ENCODE data around the gene PLEK. TPM values are rescaled to one million over a fixed set of nuclear protein-coding genes. Genes with fewer than 3 reads are reported as not detected.

The PLEK gene
- total and polyA plus RNA-seq, 2 of the 13 experiments (the other 11 are each of a cell fraction or from before 2014, with no cell fraction given): not detected

- no peak overlapping the region for H3K27ac ChIP-seq (ENCODE audit: extremely low read length, insufficient read depth, low read length)
- 51% methylated on average over 8 of the region's 8 CpGs for WGBS (ENCODE audit: low lambda C conversion rate)
- no peak overlapping the region for H3K9ac ChIP-seq (ENCODE audit: insufficient read depth, low read depth, low read length)
- H3K36me3 ChIP-seq (replicated peaks in 1 of 2; ENCODE audit: control insufficient read depth in 1 of 2, insufficient read depth in 2 of 2, low read length in 2 of 2): no peaks in the 10 kb centered on the region
- H3K4me3 ChIP-seq (replicated peaks in 1 of 3; ENCODE audit: insufficient read depth in 1 of 3, low read depth in 2 of 3, low read length in 3 of 3): no peak overlapping the region
- H4K20me1 ChIP-seq (ENCODE audit: insufficient read depth, low read length): no peaks in the 10 kb centered on the region
- FAIRE-seq: no peak
- H3K4me1 ChIP-seq (ENCODE audit: insufficient read depth, low read length): no peaks in the 10 kb centered on the region
- ATAC-seq: no peak
- H3K79me2 ChIP-seq (ENCODE audit: insufficient read depth, low read length): no peaks in the 10 kb centered on the region
- H3K4me2 ChIP-seq (ENCODE audit: low read depth, low read length): no peak overlapping the region
- in situ Hi-C loops (cut with HindIII; ENCODE audit: extremely low pct_ligation_motif_present, low pct_unique_long_range_greater_than_20kb): no loop called here
- ChIA-PET POLR2A (no interaction called here), CTCF (ENCODE audit: low intra/inter-chr PET ratio, low total read pairs) (no interaction called here)
- H2AFZ ChIP-seq (ENCODE audit: low read length): no peak overlapping the region
- no peaks in the 10 kb centered on the region for H3K27me3 ChIP-seq (ENCODE audit: control insufficient read depth in 1 of 2, insufficient read depth in 2 of 2, low read length in 2 of 2)
- H3K9me3 ChIP-seq (ENCODE audit: low read length): no peaks in the 10 kb centered on the region
- intact Hi-C loops (cut with micrococcal nuclease; ENCODE audit: unreplicated experiment): no loop called here
- no TSS peak for BruUV-seq (replicated peaks)
- no peak for DNase-seq (ENCODE audit: low spot score)
- TF ChIP-seq ZFP82 (CRISPR knock-in tag; IDR thresholded peaks at IDR 0.05; ENCODE audit: borderline replicate concordance) (no peak), FOXM1 (CRISPR knock-in tag; IDR thresholded peaks at IDR 0.05) (no peak), ZNF619 (CRISPR knock-in tag; IDR thresholded peaks at IDR 0.05) (no peak), ZNF160 (CRISPR knock-in tag; IDR thresholded peaks at IDR 0.05) (no peak), ZNF576 (CRISPR knock-in tag; IDR thresholded peaks at IDR 0.05) (no peak), SOX13 (IDR thresholded peaks at IDR 0.05) (no peak), SOX13 (CRISPR knock-in tag; conservative IDR thresholded peaks at IDR 0.05 in 1 of 2, IDR thresholded peaks at IDR 0.05 in 1 of 2) (no peak), FOXJ3 (CRISPR knock-in tag; IDR thresholded peaks at IDR 0.05; ENCODE audit: borderline replicate concordance) (no peak), THAP9 (CRISPR knock-in tag; IDR thresholded peaks at IDR 0.05; ENCODE audit: borderline replicate concordance) (no peak), UBTF (CRISPR knock-in tag; IDR thresholded peaks at IDR 0.05) (no peak), MZF1 (CRISPR knock-in tag; IDR thresholded peaks at IDR 0.05; ENCODE audit: borderline replicate concordance) (no peak), NFAT5 (CRISPR knock-in tag; IDR thresholded peaks at IDR 0.05) (no peak), PHF5A (CRISPR knock-in tag; IDR thresholded peaks at IDR 0.05; ENCODE audit: low read depth, unreplicated experiment) (no peak), AGO1 (IDR thresholded peaks at IDR 0.05; ENCODE audit: low read depth, low read length, poor library complexity, severe bottlenecking) (no peak)
Observed at GRCh38 chr2:68333009-68333408, 32.1 kb upstream of the PLEK start.

Data from HepG2 (cell line).